GM12878 (cell line): ENCODE measurements around the gene LAMA5. TPM values are rescaled to one million over a fixed set of nuclear protein-coding genes. Genes with fewer than 3 reads are reported as not detected.

Experiments used
- ATAC-seq: fragments of 200-7000 bp; cut with Tn5 transposase; 3 replicates; pipeline ENCODE4 v1.9.1; 2020; ENCODE audit warnings: mild to moderate bottlenecking, moderate library complexity
- BruUV-seq: library from RNA; stranded (reverse); fragments of 400-500 nt; replicated peaks from 2 replicates; lab custom pipeline; 2021; lab: Mats Ljungman, UMichigan
- CTCF ChIA-PET: fragments of 300-600 bp; sonication (Branson Sonifier 250); formaldehyde crosslinking; extraction: SDS; loops from one replicate; lab custom pipeline; 2021; ENCODE audit warnings: inconsistent platforms; lab: Yijun Ruan, JAX
- POLR2A ChIA-PET: fragments of 350-600 bp; formaldehyde crosslinking; extraction: SDS; loops from one replicate; lab custom pipeline; 2021; ENCODE audit warnings: inconsistent platforms; lab: Charles Lee
- RAD21 ChIA-PET: fragments of 300-600 bp; sonication (Branson Sonifier 250); formaldehyde crosslinking; loops from one replicate; lab custom pipeline; 2023; ENCODE audit warnings: antibody characterized with exemption; ENCODE audit not compliant: unreplicated experiment; lab: Charles Lee
- SMC1A ChIA-PET: fragments of 300-600 bp; sonication (Branson Sonifier 250); formaldehyde crosslinking; loops from one replicate; lab custom pipeline; 2023; ENCODE audit not compliant: unreplicated experiment, uncharacterized antibody; lab: Charles Lee
- DNase-seq: peaks from one replicate; pipeline ENCODE4 v3.0.0-alpha.2; 2011; ENCODE audit warnings: low read depth, low spot score
- FAIRE-seq: peaks from 3 replicates; lab custom pipeline; 2011; peaks lifted over from hg19 to GRCh38; lab: Jason Lieb, UNC
- H2AFZ ChIP-seq: 2 replicates; pipeline ENCODE4 v1.6.0; 2011; ENCODE audit warnings: low read depth, low read length, control low read depth; ENCODE audit not compliant: control insufficient read depth
- H3K27ac ChIP-seq: 2 replicates; pipeline ENCODE4 v1.5.1; 2011; ENCODE audit warnings: control low read depth; ENCODE audit not compliant: control insufficient read depth, insufficient read depth
- H3K27me3 ChIP-seq, 2 experiments: replicated peaks in 1 of 2; 2 replicates each; pipeline versions ENCODE4 v1.6.0 to v1.6.1; 2011; ENCODE audit warnings: low read length in 1 of 2; ENCODE audit not compliant: control insufficient read depth in 2 of 2, insufficient read depth in 2 of 2
- H3K36me3 ChIP-seq, 2 experiments: 2 replicates each; pipeline ENCODE4 v1.5.1; 2011; ENCODE audit warnings: low read length in 1 of 2; ENCODE audit not compliant: control insufficient read depth in 2 of 2, insufficient read depth in 2 of 2
- H3K4me1 ChIP-seq: 2 replicates; pipeline ENCODE4 v1.6.1; 2011; ENCODE audit warnings: mild to moderate bottlenecking, low read length, moderate library complexity, mixed read lengths; ENCODE audit not compliant: control insufficient read depth, insufficient read depth
- H3K4me2 ChIP-seq: 2 replicates; pipeline ENCODE4 v1.6.0; 2011; ENCODE audit warnings: control low read depth; ENCODE audit not compliant: control insufficient read depth, insufficient read depth
- H3K4me3 ChIP-seq: fragments of 200-600 bp; sonication (generic); 2 replicates; pipeline ENCODE4 v1.5.1; 2016
- H3K79me2 ChIP-seq: 2 replicates; pipeline ENCODE4 v1.6.0; 2011; ENCODE audit warnings: low read length; ENCODE audit not compliant: control insufficient read depth, insufficient read depth
- H3K9ac ChIP-seq: 2 replicates; pipeline ENCODE4 v1.8.0; 2011; ENCODE audit warnings: low read length, control low read depth, mixed read lengths; ENCODE audit not compliant: control insufficient read depth, insufficient read depth
- H3K9me3 ChIP-seq: replicated peaks from 3 replicates; pipeline ENCODE4 v1.5.1; 2011; ENCODE audit warnings: mild to moderate bottlenecking, low read length; ENCODE audit not compliant: control insufficient read depth, insufficient read depth
- H4K20me1 ChIP-seq: 2 replicates; pipeline ENCODE4 v1.6.0; 2011; ENCODE audit not compliant: control insufficient read depth, insufficient read depth
- HDGF ChIP-seq: fragments of 450-650 bp; IDR thresholded peaks from 2 replicates; pipeline ENCODE4 v1.6.1; 2016; ENCODE audit warnings: antibody characterized with exemption
- MEF2B ChIP-seq: fragments of 450-650 bp; IDR thresholded peaks from 2 replicates; pipeline ENCODE4 v1.6.1; 2018; ENCODE audit warnings: mild to moderate bottlenecking, moderate library complexity; ENCODE audit not compliant: partially characterized antibody, poor library complexity, severe bottlenecking
- MXI1 ChIP-seq: fragments of 150-350 bp; IDR thresholded peaks from 2 replicates; pipeline ENCODE4 v1.6.1; 2011; ENCODE audit warnings: low read depth, mild to moderate bottlenecking, inconsistent platforms, low read length, improper control_type of control experiment
- NBN ChIP-seq: fragments of 450-650 bp; IDR thresholded peaks from 2 replicates; pipeline ENCODE4 v1.6.1; 2016
- RBBP5 ChIP-seq: fragments of 200-600 bp; sonication (generic); conservative IDR thresholded peaks from 2 replicates; pipeline ENCODE4 v1.6.1; 2016
- SIX5 ChIP-seq: IDR thresholded peaks from 2 replicates; pipeline ENCODE4 v1.6.1; 2011; ENCODE audit warnings: mild to moderate bottlenecking, low read depth, low read length, moderate library complexity; ENCODE audit not compliant: severe bottlenecking
- SMC3 ChIP-seq: IDR thresholded peaks from 2 replicates; pipeline ENCODE4 v1.6.1; 2011; ENCODE audit warnings: low read length, improper control_type of control experiment, borderline replicate concordance
- SUZ12 ChIP-seq: fragments of 200-600 bp; sonication (generic); IDR thresholded peaks from one replicate; pipeline ENCODE4 v1.6.1; 2018; ENCODE audit warnings: antibody characterized with exemption, mild to moderate bottlenecking; ENCODE audit not compliant: unreplicated experiment
- TBL1XR1 ChIP-seq: IDR thresholded peaks from 2 replicates; pipeline ENCODE4 v1.6.1; 2012; ENCODE audit warnings: low read depth, low read length, improper control_type of control experiment
- ZBED1 ChIP-seq: IDR thresholded peaks from 2 replicates; pipeline ENCODE4 v1.6.1; 2016; ENCODE audit warnings: borderline replicate concordance
- WGBS: methylation state at CpG from one replicate; pipeline ENCODE4 v1.1.6; 2016; ENCODE audit warnings: low lambda C conversion rate; ENCODE audit not compliant: insufficient replicate concordance, insufficient coverage; ENCODE audit errors: missing lambda C conversion rate; 5-methylcytosine and 5-hydroxymethylcytosine counted together
- in situ Hi-C: fragments of 300-500 bp; cut with MboI; formaldehyde crosslinking; loops from 9 replicates; pipeline ENCODE4 v1.14.3; 2018; ENCODE audit warnings: mixed read lengths
- intact Hi-C: fragments of 100-400 bp; cut with micrococcal nuclease; formaldehyde crosslinking; loops from one replicate; pipeline ENCODE4 v1.14.2; 2022; ENCODE audit not compliant: unreplicated experiment
- polyA plus RNA-seq, 11 experiments: library from polyadenylated mRNA; depleted of rRNA in 4 of 11; unstranded in 6 of 11; stranded (reverse) in 5 of 11; fragments of >200 nt; fragmentation: Nextera tagmentation in 4 of 11; fragmentation: Illumina TruSeq in 1 of 11; extraction: Ambion mirVana in 4 of 11; extraction: Trizol in 1 of 11; gene quantifications; 1 replicate in 1 of 11; 2 replicates in 10 of 11; pipeline versions ENCODE4 v1.2.1 to v1.2.3, GENCODE V29; 2011 to 2016; ENCODE audit warnings: inconsistent platforms in 2 of 11, missing spikeins in 2 of 11, low read depth in 1 of 11
- total RNA-seq, 4 experiments: library from RNA; depleted of rRNA in 3 of 4; stranded (reverse); fragments of >200 nt in 3 of 4; fragmentation: Illumina TruSeq in 1 of 4; extraction: Trizol in 1 of 4; gene quantifications; 2 replicates each; pipeline versions ENCODE4 v1.2.1 to v1.2.3, GENCODE V29; 2013 to 2021
- TF ChIP-seq, protein P1 (sequence below): fragments of 450-650 bp; IDR thresholded peaks from 2 replicates; pipeline ENCODE4 v1.6.1; 2014; ENCODE audit warnings: mild to moderate bottlenecking
- TF ChIP-seq, protein P2 (sequence below): IDR thresholded peaks from 2 replicates; pipeline ENCODE4 v1.6.1; 2012; ENCODE audit warnings: low read length, inconsistent platforms
- TF ChIP-seq, protein P3 (sequence below): fragments of 450-650 bp; IDR thresholded peaks from 2 replicates; pipeline ENCODE4 v1.6.1; 2017; ENCODE audit warnings: mild to moderate bottlenecking

LAMA5 gene
- total and polyA plus RNA-seq, 10 of the 15 experiments (the other 5 are each of a cell fraction or from before 2014, with no cell fraction given), result 0.09 to 3.1 (median 1.6) TPM; not detected in 3

DNA sequence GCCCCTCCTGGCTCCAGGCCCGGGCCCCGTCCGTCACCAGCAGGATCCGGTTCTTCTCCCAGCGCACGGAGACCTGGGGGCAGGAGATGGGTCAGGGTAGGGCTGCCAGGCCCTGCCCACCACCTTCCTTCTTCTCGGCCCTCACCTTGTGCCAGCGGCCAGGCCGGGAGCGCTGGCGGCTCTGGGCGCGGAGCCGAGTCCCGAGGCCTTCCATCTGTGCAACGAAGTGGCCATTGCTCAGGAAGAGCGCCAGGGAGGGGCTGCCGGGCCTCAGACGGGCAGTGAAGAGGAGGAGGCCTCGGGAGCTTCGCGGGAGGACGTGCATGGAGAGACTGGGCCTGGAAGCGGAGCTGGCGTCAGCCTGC, 56.4 kb downstream of the LAMA5 start:
- no peak overlapping the region for H3K27ac ChIP-seq
- POLR2A ChIA-PET, result no interaction called here
- in situ Hi-C loops, result no loop called here
- TF ChIP-seq SMC3 (no peak), MEF2B (no peak), ZBED1 (no peak)
- TF ChIP-seq, protein P1, sequence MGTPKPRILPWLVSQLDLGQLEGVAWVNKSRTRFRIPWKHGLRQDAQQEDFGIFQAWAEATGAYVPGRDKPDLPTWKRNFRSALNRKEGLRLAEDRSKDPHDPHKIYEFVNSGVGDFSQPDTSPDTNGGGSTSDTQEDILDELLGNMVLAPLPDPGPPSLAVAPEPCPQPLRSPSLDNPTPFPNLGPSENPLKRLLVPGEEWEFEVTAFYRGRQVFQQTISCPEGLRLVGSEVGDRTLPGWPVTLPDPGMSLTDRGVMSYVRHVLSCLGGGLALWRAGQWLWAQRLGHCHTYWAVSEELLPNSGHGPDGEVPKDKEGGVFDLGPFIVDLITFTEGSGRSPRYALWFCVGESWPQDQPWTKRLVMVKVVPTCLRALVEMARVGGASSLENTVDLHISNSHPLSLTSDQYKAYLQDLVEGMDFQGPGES, result no peak
- TF ChIP-seq, all 136 proteins: peak for 0
- Histone ChIP-seq H3K79me2 (peaks cover 6% of the 10 kb centered on the region), H4K20me1 (no peaks in the 10 kb centered on the region), H3K9me3 (no peaks in the 10 kb centered on the region), H3K4me1 (no peaks in the 10 kb centered on the region), H3K4me2 (no peak overlapping the region), H3K9ac (no peak overlapping the region), H3K27me3 (no peaks in the 10 kb centered on the region), H3K36me3 (peaks cover 6 to 26% of the 10 kb centered on the region in 2 experiments; a peak in 3 of 4 replicates), H3K4me3 (no peak overlapping the region), H2AFZ (no peak overlapping the region)
- ChIA-PET CTCF (interaction anchor here (1.3 kb wide), 1 partner anchor 10 kb away, joined by 3 read pairs; no protein-coding TSS in a partner anchor), SMC1A (no interaction called here), RAD21 (no interaction called here)
- 89% methylated on average over 21 of the region's 25 CpGs for WGBS
- no peak for ATAC-seq
- intact Hi-C loops, result no loop called here
- DNase-seq, result no peak
- no peak for FAIRE-seq
- BruUV-seq, result no TSS peak

DNA sequence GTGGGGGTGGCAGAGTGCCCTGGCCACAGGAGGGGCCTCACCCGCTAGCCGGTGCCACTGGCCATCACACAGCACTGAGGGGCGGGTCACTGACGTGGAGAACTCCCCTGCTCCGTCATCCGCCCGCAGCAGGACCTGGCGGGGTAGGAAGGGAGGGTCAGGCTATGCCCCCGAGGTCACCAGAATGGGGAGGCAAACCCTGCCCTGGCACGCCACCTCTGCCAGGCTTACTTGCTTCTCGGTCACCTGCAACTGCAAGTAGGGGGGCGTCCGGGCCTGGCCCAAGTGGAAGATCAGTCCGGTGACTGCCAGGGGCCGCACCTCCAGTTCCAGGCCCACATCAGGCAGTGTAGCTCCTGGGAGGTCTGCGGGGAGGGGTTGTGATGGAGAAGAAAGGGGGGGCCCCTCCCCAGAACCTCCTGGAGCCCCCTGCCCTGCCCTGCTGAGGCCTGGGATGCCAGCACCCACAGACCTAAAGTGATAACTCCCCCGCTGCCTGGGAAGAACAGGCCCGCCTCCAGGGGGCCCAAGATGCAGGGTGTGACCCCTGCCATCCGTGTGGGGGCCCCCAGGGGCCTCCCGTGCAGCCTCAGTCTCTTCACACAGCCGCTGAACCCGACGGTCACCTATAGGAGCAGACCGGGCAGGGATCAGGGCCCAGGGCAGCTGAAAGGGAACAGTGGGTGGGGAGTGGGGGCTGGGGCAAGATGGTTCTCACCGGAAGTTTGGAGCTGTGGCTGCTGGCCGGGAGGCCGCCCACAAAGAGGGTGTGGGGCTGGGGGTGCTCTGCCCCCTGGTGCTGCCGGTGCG, 57.0 kb downstream of the LAMA5 start:
- 78% methylated on average over 27 of the region's 29 CpGs for WGBS
- H3K79me2 ChIP-seq, result peaks cover 12% of the 10 kb centered on the region
- peaks cover 4% of the 10 kb centered on the region for H4K20me1 ChIP-seq
- H3K27me3 ChIP-seq, result no peaks in the 10 kb centered on the region
- CTCF ChIA-PET, result interaction anchor here (1.3 kb wide), 1 partner anchor 9 kb away, joined by 3 read pairs; no protein-coding TSS in a partner anchor
- no peaks in the 10 kb centered on the region for H3K9me3 ChIP-seq
- no peak overlapping the region for H2AFZ ChIP-seq
- intact Hi-C loops (no loop called here), in situ Hi-C loops (loop anchor here (5.0 to 10.0 kb wide), 2 partner anchors 72 to 305 kb away; no protein-coding TSS in a partner anchor)
- no peak overlapping the region for H3K4me2 ChIP-seq
- RAD21 ChIA-PET, result no interaction called here
- no peak for DNase-seq
- FAIRE-seq, result no peak
- H3K9ac ChIP-seq, result no peak overlapping the region
- H3K4me1 ChIP-seq, result no peaks in the 10 kb centered on the region
- no peak overlapping the region for H3K27ac ChIP-seq
- no TSS peak for BruUV-seq
- no peak overlapping the region for H3K4me3 ChIP-seq
- SMC1A ChIA-PET, result no interaction called here
- peaks cover 9 to 26% of the 10 kb centered on the region in 2 experiments; a peak in 3 of 4 replicates for H3K36me3 ChIP-seq
- no peak for ATAC-seq
- POLR2A ChIA-PET, result no interaction called here
- TF ChIP-seq TBL1XR1, result no peak
- TF ChIP-seq SUZ12, result no peak
- TF ChIP-seq NBN, result no peak
- TF ChIP-seq HDGF, result no peak
- TF ChIP-seq RBBP5, result no peak
- TF ChIP-seq, protein P2, sequence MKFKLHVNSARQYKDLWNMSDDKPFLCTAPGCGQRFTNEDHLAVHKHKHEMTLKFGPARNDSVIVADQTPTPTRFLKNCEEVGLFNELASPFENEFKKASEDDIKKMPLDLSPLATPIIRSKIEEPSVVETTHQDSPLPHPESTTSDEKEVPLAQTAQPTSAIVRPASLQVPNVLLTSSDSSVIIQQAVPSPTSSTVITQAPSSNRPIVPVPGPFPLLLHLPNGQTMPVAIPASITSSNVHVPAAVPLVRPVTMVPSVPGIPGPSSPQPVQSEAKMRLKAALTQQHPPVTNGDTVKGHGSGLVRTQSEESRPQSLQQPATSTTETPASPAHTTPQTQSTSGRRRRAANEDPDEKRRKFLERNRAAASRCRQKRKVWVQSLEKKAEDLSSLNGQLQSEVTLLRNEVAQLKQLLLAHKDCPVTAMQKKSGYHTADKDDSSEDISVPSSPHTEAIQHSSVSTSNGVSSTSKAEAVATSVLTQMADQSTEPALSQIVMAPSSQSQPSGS, result no peak
- TF ChIP-seq, protein P3, sequence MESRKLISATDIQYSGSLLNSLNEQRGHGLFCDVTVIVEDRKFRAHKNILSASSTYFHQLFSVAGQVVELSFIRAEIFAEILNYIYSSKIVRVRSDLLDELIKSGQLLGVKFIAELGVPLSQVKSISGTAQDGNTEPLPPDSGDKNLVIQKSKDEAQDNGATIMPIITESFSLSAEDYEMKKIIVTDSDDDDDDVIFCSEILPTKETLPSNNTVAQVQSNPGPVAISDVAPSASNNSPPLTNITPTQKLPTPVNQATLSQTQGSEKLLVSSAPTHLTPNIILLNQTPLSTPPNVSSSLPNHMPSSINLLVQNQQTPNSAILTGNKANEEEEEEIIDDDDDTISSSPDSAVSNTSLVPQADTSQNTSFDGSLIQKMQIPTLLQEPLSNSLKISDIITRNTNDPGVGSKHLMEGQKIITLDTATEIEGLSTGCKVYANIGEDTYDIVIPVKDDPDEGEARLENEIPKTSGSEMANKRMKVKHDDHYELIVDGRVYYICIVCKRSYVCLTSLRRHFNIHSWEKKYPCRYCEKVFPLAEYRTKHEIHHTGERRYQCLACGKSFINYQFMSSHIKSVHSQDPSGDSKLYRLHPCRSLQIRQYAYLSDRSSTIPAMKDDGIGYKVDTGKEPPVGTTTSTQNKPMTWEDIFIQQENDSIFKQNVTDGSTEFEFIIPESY, result no peak
- TF ChIP-seq SIX5, result no peak
- TF ChIP-seq MXI1, result no peak
